DOHH2 (cell line): ENCODE results near the gene RANBP3.

Experiments
- EZH2phosphoT487 ChIP-seq: fragments of 200-600 bp; sonication (generic); IDR thresholded peaks from 2 replicates; pipeline ENCODE4 v1.6.1; 2017; ENCODE audit warnings: borderline replicate concordance, mild to moderate bottlenecking, antibody characterized with exemption, low read length, moderate library complexity, mixed read lengths
- TF ChIP-seq, protein P1 (sequence below): fragments of 200-600 bp; sonication (generic); IDR thresholded peaks from one replicate; pipeline ENCODE4 v1.5.1; 2014; ENCODE audit warnings: antibody characterized with exemption, mild to moderate bottlenecking, low read depth, low read length; ENCODE audit not compliant: poor library complexity, severe bottlenecking

DNA sequence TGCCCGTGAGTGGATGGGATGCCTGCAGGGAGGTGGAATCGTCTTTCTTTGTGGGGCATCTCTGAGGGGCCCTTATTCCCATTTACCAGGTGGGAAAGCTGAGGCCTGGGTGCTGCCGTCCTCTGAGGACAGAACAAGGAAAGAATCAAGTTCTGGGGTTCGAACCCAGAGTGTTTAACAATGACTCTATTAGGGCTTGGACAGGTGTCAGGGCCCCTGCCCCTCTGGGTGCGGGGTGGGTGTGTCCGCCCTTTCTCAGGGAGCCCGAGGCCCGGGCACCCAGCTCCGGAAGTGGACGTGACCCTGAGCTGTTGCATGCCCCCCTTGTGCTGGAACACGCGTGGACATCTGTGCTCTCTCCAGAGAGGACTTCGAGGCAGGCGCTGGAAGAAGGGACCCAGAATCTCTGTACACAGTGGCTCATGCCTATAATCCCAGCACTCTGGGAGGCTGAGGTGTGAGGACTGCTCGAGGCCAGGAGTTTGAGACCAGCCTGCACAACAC lies 85.1 kb downstream of the RANBP3 start:
- TF ChIP-seq, protein P1, sequence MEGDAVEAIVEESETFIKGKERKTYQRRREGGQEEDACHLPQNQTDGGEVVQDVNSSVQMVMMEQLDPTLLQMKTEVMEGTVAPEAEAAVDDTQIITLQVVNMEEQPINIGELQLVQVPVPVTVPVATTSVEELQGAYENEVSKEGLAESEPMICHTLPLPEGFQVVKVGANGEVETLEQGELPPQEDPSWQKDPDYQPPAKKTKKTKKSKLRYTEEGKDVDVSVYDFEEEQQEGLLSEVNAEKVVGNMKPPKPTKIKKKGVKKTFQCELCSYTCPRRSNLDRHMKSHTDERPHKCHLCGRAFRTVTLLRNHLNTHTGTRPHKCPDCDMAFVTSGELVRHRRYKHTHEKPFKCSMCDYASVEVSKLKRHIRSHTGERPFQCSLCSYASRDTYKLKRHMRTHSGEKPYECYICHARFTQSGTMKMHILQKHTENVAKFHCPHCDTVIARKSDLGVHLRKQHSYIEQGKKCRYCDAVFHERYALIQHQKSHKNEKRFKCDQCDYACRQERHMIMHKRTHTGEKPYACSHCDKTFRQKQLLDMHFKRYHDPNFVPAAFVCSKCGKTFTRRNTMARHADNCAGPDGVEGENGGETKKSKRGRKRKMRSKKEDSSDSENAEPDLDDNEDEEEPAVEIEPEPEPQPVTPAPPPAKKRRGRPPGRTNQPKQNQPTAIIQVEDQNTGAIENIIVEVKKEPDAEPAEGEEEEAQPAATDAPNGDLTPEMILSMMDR: no peak
- no peak for TF ChIP-seq EZH2phosphoT487
